HG03354 (cell line): Measurements from ENCODE around the gene LIM2.
"Not testable (repeated sequence)": the region's sequence is repeated elsewhere in the genome, so short reads cannot be mapped to it uniquely, and the experiment has no call there.

ENCODE experiments used
- ATAC-seq: cut with Tn5 transposase; IDR thresholded peaks from one replicate; pipeline ENCODE4 v1.9.1; 2021; ENCODE audit warnings: mild to moderate bottlenecking; ENCODE audit not compliant: unreplicated experiment, poor library complexity, severe bottlenecking

Gene LIM2

DNA sequence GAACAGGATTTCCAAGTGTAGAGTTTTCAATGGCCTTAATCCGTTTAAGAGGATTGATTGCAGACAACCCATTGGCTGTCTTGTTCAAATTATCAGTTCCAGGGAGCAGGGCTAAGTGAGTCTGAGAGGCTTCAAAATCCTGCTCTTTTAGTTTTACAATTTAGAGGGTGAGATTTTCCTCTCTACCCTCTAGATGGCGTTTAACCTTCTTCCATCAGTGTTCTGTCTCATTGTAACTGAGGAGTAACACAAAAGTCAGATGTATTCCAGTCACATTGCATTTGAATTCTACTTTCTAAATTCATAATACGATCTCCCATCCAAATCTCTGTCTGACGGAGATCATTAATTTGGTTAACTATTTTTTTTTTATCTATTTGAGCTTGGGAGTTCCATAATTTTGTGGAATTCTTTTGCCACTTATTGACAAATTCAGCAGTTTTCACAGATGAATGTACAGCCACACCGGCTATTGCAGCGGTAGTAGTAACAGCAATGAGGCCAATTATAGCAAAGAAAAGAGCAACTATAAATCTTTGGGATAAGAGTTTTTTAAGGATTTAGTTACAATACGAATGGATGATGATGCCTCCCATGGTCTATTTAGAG is 10.4 kb upstream of the LIM2 start:
- ATAC-seq = no peak

GRCh38 chr19:51397453-51397852 is 9.7 kb upstream of the LIM2 start:
- not testable (repeated sequence) for ATAC-seq

- no peak for ATAC-seq
Measured at GRCh38 chr19:51396175-51396574, 8.4 kb upstream of the LIM2 start.

GRCh38 chr19:51394050-51394836 is 6.5 kb upstream of the LIM2 start:
- peak; percentile 88 for ATAC-seq

GRCh38 chr19:51392701-51393100 is 4.9 kb upstream of the LIM2 start:
- no peak for ATAC-seq

DNA sequence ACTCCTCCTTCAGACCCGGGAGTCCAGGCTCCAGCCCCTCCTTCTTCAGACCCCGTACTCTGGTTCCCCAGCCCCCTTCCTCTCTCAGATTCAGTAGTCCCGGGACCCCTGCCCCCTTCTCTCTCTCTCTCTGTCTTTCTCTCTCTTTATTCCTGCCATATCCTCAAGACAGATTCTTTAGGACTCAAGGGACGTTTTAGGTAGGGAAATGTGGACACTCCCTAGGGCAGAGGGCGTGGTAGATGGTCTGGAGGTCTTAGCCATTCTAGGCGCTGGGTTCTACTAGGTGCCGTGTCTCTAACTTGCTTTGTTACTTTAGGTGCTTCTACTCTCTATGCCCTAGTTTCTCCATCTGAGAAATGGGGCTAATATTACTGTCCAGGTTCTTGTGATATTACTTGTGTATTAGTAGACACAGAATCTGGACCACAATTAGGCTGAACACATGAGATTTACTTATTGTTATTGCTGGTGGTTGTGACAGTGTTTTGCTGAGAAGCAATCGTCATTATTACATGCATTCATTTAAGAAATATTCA is 3.4 kb upstream of the LIM2 start:
- ATAC-seq = no peak

DNA sequence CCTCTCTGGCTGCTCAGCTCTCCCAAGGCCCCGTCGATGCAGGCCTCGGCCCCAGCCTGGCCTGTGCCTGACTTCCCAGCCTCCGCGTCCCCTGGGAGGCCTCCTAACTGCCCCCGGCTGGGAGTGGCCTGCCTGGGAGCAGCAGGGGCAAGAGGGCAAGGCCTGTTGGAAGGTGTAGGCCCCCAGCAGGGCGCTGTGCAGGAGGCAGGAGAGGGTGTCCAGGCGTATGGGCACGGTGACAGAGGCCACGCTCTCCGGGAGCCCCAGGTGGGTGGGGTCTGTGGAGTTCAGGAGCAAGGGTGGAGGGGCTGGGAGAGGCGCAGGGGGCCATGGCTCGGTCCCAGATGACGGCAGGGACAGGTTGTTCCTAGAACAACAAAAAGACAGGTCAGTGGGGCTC is 1.4 kb upstream of the LIM2 start:
- ATAC-seq = no peak

GRCh38 chr19:51386882-51387520 is 773 bp downstream of the LIM2 start:
- ATAC-seq = no peak

GRCh38 chr19:51382004-51382403 is 5.8 kb downstream of the LIM2 start:
- ATAC-seq = no peak

DNA sequence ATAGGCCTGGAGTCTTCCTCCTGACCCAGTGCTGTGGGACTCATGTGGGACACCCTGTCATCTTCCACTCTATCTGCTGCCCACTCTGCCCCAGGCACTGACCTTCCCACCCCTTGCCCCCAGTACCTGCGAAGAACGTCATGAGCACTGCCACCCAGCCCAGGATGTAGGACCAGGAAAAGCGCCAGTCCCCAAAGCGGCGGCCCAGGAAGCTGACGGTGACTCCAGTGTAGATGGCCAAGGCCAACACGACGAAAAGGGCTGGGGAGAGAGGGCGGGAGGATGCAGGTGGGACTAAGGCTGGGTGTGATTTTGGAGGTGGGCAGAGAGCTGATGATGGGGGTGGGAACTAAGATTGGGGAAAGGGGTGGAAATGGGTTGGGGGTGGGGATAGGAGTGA is 7.4 kb downstream of the LIM2 start:
- ATAC-seq = no peak

- ATAC-seq = no peak
Measured at GRCh38 chr19:51377422-51377821, 10.4 kb downstream of the LIM2 start.

DNA sequence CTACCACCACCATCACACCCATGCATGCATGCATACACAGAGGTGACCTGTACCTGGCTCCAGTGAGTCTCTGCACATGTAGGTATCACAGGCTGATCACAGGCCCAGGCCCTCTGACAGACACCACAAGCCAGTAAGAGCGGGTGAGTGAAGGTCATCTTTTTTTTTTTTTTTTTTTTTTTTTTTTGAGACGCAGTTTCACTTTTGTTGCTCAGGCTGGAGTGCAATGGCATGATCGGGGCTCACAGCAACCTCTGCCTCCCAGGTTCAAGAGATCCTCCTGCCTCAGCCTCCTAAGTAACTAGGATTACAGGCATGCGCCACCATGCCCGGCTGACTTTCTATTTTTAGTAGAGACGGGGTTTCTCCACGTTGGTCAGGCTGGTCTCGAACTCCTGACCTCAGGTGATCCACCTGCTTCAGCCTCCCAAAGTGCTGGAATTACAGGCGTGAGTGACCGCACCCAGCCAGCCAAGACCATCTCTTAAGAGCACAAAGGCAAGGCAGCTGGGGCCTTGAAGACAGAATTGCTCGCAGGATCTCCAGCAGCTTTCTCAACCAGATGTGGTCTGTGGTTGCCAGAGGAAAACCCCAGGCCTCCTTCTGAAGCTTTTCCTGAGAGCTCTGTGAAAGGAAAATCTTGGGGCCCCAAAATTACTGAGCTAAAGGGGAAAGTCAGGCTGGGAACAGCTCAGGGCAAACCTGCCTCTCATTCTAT is 12.1 kb downstream of the LIM2 start:
- ATAC-seq = no peak

DNA sequence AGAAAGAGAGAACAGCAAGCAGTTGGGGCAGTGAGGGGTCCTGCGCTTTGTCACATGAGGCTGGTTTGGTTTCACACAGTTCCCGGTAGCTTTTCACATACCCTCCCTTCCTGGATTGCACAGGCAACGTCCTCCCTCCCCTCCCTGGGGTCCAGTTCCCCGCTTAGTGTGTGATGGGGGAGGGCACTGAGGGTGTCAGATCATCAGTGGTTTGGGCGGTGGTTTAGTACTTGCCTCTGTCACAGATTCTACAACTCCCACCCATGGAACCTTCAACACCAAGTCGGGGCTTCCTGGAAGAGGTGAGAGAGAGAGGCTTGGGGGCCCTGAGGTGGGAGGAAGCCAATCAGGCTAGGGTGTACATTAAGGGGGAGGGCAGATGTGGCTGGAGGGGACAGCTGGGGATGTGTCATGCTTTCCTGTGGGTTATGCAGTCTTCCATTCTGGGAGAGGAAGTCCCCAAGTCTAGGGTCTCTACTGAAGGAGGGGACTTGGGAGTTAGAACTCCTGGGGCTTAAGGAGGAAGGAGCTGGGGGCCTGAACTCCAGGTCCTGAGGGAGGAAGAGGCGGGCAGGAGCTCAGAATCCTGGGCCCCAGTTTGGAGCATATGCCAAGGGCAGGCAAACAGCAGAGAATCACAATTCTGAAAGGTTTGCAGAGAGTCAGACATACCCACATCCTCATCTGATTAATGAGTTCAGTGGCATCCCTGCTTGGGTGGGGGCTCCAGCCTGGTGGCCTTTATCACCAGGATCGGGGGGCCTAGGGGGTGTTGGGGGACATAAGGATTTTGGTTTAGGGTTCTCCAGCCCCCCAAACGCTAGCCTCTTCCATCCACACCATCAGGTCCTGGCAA is 14.9 kb downstream of the LIM2 start, which contains the start of gene NKG7:
Gene NKG7 (minus strand): TSS at position 6 of the 856 bp plus-strand sequence. CDS start 119 bp downstream, outside the sequence.
- peak; percentile 42 for ATAC-seq

- ATAC-seq = no peak
Measured at GRCh38 chr19:51372021-51372648, 15.6 kb downstream of the LIM2 start.

DNA sequence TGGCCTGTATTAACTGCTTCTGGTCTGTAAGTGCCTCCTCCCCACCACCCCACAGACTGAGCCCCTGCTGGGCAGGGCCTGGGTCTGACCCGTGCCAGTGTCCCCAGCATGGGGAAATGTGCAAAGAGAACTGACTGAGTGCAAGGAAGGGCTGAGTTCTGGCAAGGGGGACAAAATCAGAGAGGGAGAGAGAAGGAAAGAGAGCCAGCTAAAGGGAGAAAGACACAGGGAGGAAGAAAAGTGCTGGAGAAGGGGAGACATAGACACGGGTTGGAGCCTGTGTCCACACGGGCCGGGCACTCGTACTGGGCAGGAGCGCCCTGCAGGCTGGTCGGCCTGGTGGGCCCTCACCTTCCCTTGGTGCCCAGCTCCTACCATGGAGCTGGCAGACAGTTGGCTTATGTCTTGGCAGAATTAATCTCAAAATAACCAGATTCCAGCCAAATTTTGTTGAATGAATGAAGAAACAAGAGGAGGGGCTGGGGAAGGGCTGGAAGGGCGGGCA is 16.5 kb downstream of the LIM2 start:
- no peak for ATAC-seq

GRCh38 chr19:51370230-51370629 is 17.5 kb downstream of the LIM2 start:
- ATAC-seq = no peak

GRCh38 chr19:51368366-51369282 is 19.1 kb downstream of the LIM2 start, which contains the start of gene CLDND2:
Gene CLDND2 (minus strand): TSS chr19:51369003. CDS start chr19:51368577, 426 bp downstream.
- ATAC-seq = no peak
